Hindlimb muscle (tissue), 1 donor: ENCODE results near the gene GALK1. TPM values are rescaled to one million over a fixed set of nuclear protein-coding genes. Genes with fewer than 3 reads are reported as not detected.

Experiments
- DNase-seq: peaks from one replicate; pipeline ENCODE4 v3.0.0-alpha.2; 2013
- polyA plus RNA-seq: library from polyadenylated mRNA; unstranded; fragments of 120-200 nt; gene quantifications from one replicate; pipeline ENCODE4 v1.2.1, GENCODE V29; 2013; ENCODE audit not compliant: insufficient read length

Gene GALK1
- polyA plus RNA-seq, 1 donor: 32.2 TPM

DNA sequence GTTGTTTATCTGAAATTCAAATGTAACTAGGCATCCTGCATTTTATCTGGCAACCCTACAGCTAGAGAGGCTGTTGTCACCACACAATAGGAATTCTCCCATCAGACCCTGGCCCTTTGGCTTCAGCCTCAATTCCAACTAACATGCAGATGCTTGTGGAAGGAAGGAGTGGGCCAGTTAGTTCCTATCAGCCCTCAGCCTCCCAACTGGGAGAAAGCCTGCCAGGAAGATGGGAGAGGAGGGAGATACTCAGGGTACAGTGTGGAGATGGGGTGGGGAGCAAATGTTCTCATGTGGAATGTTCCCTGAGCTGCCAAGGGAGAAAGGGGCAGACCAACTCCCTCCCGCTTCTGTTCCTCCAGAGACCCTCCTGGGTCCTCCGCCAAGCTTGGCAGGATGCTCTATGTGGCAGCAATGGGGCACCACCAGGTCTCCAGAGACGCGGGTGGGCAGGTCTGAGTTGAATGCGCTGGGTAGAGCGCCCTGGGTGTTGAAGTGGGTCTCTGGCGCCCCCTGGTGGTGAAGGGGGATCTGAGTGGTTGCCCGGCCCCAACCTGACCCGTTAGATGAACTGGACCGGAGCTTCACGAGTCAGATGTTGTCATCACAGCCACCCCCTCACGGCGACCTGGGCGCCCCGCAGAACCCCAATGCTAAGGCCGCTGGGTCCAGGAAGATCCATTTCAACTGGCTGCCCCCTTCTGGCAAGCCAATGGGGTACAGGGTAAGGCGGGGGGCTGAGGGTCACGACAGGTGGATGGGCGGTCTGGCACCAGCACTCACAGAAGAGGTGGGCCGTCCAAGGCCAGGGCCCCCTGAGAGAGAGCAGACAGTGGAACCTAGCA is 15.2 kb downstream of the GALK1 start:
- peak; percentile 67 for DNase-seq

- no peak for DNase-seq
Measured at GRCh38 chr17:75748706-75749105, 16.3 kb downstream of the GALK1 start.

DNA sequence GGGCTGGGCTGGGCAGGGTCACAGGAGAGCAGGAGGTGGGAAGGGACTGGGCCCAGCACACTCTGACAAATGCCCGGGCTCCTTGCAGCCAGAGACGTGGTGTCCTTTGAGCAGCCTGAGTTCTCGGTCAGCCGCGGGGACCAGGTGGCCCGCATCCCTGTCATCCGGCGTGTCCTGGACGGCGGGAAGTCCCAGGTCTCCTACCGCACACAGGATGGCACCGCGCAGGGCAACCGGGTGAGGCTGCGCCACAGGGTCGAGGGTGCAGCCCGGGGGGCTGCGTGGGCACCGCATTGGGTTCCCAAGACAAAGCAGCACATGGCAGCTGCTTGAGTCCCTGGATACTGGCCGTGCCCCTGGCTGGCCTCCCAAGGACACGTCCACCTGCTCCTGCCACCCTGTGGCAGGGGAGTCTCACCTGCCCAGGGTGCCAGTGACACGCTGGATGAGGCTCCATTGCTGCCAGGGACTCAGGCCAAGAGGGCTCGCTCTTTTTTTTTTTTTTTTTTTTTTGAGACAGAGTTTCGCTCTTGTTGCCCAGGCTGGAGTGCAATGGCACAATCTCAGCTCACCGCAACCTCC is 21.3 kb downstream of the GALK1 start:
- DNase-seq: no peak

DNA sequence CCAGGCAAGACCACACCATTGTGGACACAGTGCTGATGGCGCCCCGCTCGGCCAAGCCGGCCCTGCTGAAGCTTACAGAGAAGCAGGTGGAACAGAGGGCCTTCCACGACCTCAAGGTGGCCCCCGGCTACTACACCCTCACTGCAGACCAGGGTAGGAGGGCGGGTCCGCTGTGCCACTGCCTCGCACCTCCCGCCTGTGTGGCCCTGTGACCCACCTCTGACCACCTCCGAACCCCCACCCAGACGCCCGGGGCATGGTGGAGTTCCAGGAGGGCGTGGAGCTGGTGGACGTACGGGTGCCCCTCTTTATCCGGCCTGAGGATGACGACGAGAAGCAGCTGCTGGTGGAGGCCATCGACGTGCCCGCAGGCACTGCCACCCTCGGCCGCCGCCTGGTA is 22.7 kb downstream of the GALK1 start:
- no peak for DNase-seq

- DNase-seq: no peak
Measured at GRCh38 chr17:75740631-75741077, 24.3 kb downstream of the GALK1 start.

DNA sequence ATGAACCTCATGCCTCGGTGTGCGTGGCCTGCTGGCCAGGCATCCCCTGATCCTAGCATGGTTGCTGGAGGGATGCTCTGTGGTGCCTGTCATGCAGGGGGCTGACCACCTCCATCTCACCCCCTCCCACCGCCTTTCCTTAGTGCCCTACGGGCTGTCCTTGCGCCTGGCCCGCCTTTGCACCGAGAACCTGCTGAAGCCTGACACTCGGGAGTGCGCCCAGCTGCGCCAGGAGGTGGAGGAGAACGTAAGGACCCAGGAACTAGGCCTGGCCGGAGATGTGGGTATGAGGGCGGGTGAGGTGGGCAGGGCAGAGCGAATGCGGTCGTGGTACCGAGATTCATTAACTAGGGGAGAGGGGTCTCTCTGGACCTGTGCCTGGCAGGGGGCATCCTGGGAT is 24.8 kb downstream of the GALK1 start:
- DNase-seq: no peak

GRCh38 chr17:75739801-75740200 is 25.2 kb downstream of the GALK1 start:
- DNase-seq: no peak

DNA sequence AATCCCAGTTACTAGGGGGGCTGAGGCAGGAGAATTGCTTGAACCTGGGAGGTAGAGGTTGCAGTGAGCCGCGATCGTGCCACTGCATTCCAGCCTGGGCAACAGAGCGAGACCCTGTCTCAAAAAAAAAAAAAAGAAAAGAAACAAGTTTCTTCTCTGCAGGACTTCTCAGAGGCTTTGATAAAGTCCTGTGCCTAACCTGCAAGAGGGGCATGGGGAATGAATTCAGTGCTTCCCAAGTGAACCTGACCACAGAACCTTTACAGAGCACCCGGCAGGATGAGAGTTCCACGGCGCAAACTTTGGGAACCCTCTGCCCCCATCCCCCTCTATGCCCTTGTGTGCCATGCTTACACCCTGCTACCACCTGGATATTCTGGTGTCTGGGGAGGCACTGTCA is 25.8 kb downstream of the GALK1 start:
- DNase-seq: no peak

GRCh38 chr17:75738218-75738802 is 26.7 kb downstream of the GALK1 start:
- DNase-seq: no peak

DNA sequence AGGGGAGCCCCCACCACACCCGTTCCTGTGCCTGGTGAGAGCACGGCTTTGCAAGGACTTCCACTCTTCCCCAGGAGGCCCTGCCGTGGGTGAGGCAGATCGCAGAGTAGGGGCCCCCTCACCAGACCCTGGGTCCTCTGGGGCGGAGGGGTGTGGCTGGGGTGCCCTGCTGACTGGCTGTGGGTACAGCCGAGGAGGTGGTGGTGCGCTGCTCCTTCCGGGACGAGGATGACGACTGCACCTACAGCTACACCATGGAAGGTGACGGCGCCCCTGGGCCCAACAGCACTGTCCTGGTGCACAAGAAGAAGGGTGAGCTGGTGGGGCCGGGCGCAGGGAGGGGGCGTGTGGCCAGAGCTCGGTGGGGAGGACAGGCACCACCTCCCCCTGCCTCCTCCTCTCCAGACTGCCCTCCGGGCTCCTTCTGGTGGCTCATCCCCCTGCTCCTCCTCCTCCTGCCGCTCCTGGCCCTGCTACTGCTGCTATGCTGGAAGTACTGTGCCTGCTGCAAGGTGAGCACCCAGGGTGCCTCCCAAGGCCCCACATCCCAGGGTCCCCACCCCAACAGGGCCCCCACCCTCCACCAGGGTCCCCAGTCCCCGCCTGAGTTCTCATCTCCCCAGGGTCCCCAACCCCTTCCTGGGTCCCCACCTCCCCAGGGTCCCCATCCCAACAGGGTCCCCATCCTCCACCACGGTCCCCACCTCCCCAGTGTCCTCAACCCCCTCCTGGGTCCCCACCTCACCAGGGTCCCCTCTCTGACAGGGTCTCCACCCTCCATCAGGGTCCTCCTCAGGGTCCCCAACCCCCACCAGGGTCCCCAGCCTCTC is 27.6 kb downstream of the GALK1 start:
- no peak for DNase-seq

DNA sequence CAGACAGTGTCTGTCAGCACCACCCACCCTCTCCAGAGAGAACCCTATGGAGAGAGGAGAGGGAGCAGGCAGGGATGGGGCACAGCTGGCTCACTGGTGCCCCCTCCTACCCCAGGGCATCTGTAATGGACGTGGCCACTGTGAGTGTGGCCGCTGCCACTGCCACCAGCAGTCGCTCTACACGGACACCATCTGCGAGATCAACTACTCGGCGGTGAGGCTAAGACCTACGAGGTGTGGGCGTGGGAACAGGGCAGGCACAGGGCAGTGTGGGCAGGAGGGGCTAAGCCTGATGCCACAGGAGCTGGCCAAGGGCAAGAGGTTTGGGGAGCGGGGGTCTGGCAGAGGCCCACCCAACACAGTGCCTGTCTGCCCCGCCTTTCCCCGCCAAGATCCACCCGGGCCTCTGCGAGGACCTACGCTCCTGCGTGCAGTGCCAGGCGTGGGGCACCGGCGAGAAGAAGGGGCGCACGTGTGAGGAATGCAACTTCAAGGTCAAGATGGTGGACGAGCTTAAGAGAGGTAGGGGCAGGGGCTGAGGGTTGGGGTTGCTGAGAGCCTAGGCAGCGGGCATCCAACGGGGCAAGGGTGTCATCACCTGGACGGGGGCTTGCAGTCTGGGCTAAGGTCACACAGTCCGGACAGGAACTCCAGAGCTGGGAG is 28.7 kb downstream of the GALK1 start:
- DNase-seq: no peak

- DNase-seq: no peak
Measured at GRCh38 chr17:75734674-75735294, 30.2 kb downstream of the GALK1 start.

- no peak for DNase-seq
Measured at GRCh38 chr17:75733471-75733870, 31.5 kb downstream of the GALK1 start.

- no peak for DNase-seq
Measured at GRCh38 chr17:75731716-75732498, 33.1 kb downstream of the GALK1 start.

DNA sequence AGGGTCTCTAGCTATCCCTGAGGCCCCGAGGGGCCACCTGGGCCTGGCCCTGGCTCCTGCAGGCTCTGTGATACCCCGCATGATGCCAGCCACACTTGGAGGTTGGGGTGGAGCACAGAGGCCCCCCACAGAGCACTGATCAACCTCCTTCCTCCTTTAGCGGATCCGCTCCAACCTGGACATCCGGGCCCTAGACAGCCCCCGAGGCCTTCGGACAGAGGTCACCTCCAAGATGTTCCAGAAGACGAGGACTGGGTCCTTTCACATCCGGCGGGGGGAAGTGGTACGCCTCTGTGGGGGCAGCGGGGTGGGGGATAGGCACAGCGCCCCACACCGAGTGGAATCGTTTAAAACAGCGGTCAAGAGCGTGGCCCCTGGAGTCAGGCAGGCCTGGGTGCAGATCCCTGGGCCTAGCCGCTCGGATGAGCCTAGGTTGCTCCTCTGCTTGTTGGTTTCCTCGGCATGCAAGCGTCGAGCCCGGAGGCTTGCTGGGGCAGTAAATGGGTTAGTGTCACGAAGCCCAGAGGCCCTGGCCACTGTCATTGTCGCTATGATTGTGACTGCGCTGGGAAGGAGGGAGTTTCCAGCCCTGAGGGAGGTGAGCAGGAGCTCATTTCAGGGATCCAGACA is 33.8 kb downstream of the GALK1 start:
- no peak for DNase-seq

- DNase-seq: no peak
Measured at GRCh38 chr17:75730065-75730464, 34.9 kb downstream of the GALK1 start.

GRCh38 chr17:75729351-75729750 is 35.6 kb downstream of the GALK1 start:
- DNase-seq: no peak

GRCh38 chr17:75727391-75727790 is 37.6 kb downstream of the GALK1 start:
- DNase-seq: no peak

- no peak for DNase-seq
Measured at GRCh38 chr17:75725504-75725903, 39.5 kb downstream of the GALK1 start.
